CD4-positive, alpha-beta T cell (primary cell): Measurements from ENCODE around the gene LRIG1. TPM values are rescaled to one million over a fixed set of nuclear protein-coding genes. Genes with fewer than 3 reads are reported as not detected.

Experiments used
- ATAC-seq: fragments of 200-7000 bp; cut with Tn5 transposase; one replicate; pipeline ENCODE4 v1.10.0; 2022; ENCODE audit warnings: mild to moderate bottlenecking; ENCODE audit not compliant: poor library complexity
- CTCF ChIA-PET: fragments of 350-600 bp; sonication (Branson Sonifier 250); formaldehyde crosslinking; loops from one replicate; lab custom pipeline; 2021; ENCODE audit warnings: antibody characterized with exemption, inconsistent platforms; lab: Charles Lee
- POLR2A ChIA-PET: fragments of 350-600 bp; sonication (Branson Sonifier 250); formaldehyde crosslinking; loops from one replicate; lab custom pipeline; 2021; ENCODE audit warnings: antibody characterized with exemption, inconsistent platforms; lab: Charles Lee
- DNase-seq, 14 experiments: peaks; one replicate each; pipeline ENCODE4 v3.0.0-alpha.2; 2013 to 2020; ENCODE audit warnings: mixed read lengths in 2 of 14
- H3K27ac ChIP-seq, 2 donors: one replicate each; pipeline versions ENCODE4 v1.5.1 to v1.7.0; 2013; ENCODE audit warnings: low read length in 2 of 2, low read depth in 1 of 2, mild to moderate bottlenecking in 1 of 2
- H3K27me3 ChIP-seq, 2 experiments: 1 replicate in 1 of 2; 2 replicates in 1 of 2; pipeline versions ENCODE4 v1.6.1 to v1.7.0; 2013; ENCODE audit warnings: low read length in 2 of 2, control low read depth in 1 of 2, mild to moderate bottlenecking in 1 of 2, moderate library complexity in 1 of 2; ENCODE audit not compliant: insufficient read depth in 2 of 2, control insufficient read depth in 1 of 2
- H3K36me3 ChIP-seq: one replicate; pipeline ENCODE4 v1.6.1; 2013; ENCODE audit warnings: low read length, control low read depth; ENCODE audit not compliant: insufficient read depth
- H3K4me1 ChIP-seq: one replicate; pipeline ENCODE4 v1.6.1; 2013; ENCODE audit warnings: low read length, control low read depth; ENCODE audit not compliant: insufficient read depth
- H3K4me3 ChIP-seq: one replicate; pipeline ENCODE4 v1.5.1; 2013; ENCODE audit warnings: mild to moderate bottlenecking, low read length, moderate library complexity
- H3K9me3 ChIP-seq, 2 experiments: 1 replicate in 1 of 2; 2 replicates in 1 of 2; pipeline versions ENCODE4 v1.6.1 to v1.7.0; 2013; ENCODE audit warnings: low read length in 2 of 2, mild to moderate bottlenecking in 2 of 2, control low read depth in 1 of 2, moderate library complexity in 1 of 2; ENCODE audit not compliant: control insufficient read depth in 1 of 2, insufficient read depth in 1 of 2
- H3K27ac Mint-ChIP-seq: one replicate; pipeline ENCODE4 v1.8.0; 2020; ENCODE audit warnings: mixed read lengths
- H3K27me3 Mint-ChIP-seq: one replicate; pipeline ENCODE4 v1.8.0; 2021; ENCODE audit warnings: mixed read lengths
- H3K36me3 Mint-ChIP-seq: one replicate; pipeline ENCODE4 v1.8.0; 2021; ENCODE audit warnings: low read depth, mixed read lengths
- H3K4me1 Mint-ChIP-seq: one replicate; pipeline ENCODE4 v1.8.0; 2021; ENCODE audit warnings: low read depth, mixed read lengths
- H3K4me3 Mint-ChIP-seq: one replicate; pipeline ENCODE4 v1.8.0; 2020; ENCODE audit warnings: mild to moderate bottlenecking, mixed read lengths
- H3K9me3 Mint-ChIP-seq: one replicate; pipeline ENCODE4 v1.8.0; 2020; ENCODE audit warnings: mixed read lengths
- intact Hi-C, 2 experiments: fragments of 100-400 bp; cut with DNase I in 1 of 2; cut with micrococcal nuclease in 1 of 2; formaldehyde crosslinking; loops; one replicate each; pipeline versions ENCODE4 v1.15.1 to v1.9.0; 2023 to 2025; cut with DNase I, micrococcal nuclease
- total RNA-seq, 174 experiments: library from RNA in 2 of 174; stranded (reverse) in 2 of 174; gene quantifications; one replicate each; pipeline ENCODE4 v1.2.3 and lab custom pipeline; 2021 to 2026
- TF ChIP-seq, protein P1 (sequence below): fragments of 200-600 bp; IDR thresholded peaks from one replicate; pipeline ENCODE4 v1.8.0; 2022; ENCODE audit warnings: antibody characterized with exemption, mild to moderate bottlenecking

Gene LRIG1
- total RNA-seq, 2 experiments from 2014 or later: 30.1 to 33.1 TPM

DNA sequence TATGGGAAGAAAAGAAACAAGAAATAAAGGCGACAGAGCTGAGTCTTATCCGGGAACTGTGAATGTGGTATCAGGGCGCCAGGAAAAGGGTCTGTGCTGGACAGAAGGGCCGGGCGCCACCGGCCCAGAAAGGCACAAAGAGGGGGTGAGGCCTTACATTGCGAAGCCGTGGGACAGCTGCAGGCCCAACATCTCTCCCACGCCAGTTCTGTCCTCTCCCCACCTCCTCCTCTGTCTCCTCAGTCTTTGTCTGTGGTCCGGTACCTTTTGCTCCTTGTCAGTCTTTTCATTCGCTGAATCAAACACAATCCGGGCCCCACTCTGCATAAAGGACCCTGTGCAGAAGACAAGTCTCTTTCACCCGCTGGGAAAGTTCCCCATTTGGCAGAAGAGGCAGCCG is 81.8 kb downstream of the LRIG1 start:
- no peak for ATAC-seq
- ChIA-PET POLR2A (no interaction called here), CTCF (no interaction called here)
- Mint-ChIP-seq H3K27ac (no peak overlapping the region), H3K36me3 (peaks cover 81% of the 10 kb centered on the region), H3K4me3 (no peak overlapping the region), H3K4me1 (peaks cover 17% of the 10 kb centered on the region), H3K9me3 (peaks cover 12% of the 10 kb centered on the region), H3K27me3 (no peaks in the 10 kb centered on the region)
- Histone ChIP-seq H3K4me3 (no peak overlapping the region), H3K4me1 (no peaks in the 10 kb centered on the region), H3K36me3 (peaks cover 40% of the 10 kb centered on the region), H3K9me3 (peaks cover 9 to 15% of the 10 kb centered on the region in 2 experiments), H3K27me3 (no peaks in the 10 kb centered on the region), H3K27ac (no peak overlapping the region)
- DNase-seq: no peak
- TF ChIP-seq, protein P1, sequence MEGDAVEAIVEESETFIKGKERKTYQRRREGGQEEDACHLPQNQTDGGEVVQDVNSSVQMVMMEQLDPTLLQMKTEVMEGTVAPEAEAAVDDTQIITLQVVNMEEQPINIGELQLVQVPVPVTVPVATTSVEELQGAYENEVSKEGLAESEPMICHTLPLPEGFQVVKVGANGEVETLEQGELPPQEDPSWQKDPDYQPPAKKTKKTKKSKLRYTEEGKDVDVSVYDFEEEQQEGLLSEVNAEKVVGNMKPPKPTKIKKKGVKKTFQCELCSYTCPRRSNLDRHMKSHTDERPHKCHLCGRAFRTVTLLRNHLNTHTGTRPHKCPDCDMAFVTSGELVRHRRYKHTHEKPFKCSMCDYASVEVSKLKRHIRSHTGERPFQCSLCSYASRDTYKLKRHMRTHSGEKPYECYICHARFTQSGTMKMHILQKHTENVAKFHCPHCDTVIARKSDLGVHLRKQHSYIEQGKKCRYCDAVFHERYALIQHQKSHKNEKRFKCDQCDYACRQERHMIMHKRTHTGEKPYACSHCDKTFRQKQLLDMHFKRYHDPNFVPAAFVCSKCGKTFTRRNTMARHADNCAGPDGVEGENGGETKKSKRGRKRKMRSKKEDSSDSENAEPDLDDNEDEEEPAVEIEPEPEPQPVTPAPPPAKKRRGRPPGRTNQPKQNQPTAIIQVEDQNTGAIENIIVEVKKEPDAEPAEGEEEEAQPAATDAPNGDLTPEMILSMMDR: no peak
- intact Hi-C loops: no loop called here

DNA sequence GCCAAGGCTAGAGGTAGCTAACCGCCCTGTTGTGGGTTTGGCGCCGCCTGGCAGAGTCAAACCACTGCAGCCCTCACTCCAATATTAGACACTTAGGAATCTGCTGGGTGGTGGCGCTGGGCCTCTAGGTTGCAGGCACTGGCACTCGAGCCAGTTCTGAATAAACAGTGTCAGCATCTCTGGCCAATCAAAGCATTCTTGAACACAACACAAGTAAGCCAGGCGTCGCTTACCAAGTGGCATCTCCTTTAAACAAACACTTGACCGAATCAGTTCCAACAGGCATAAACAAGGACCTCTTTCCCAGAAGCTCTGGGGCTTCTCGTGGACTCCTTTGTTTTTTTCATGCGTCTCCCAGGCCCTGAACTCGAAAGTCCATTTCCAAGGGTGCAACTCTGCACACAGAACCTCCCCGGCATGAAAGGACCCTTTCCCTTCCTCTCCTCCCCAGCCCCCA is 82.3 kb downstream of the LRIG1 start:
- CTCF ChIA-PET: no interaction called here
- TF ChIP-seq, protein P1: no peak
- DNase-seq: no peak
- Histone ChIP-seq H3K4me3 (no peak overlapping the region), H3K27ac (no peak overlapping the region), H3K36me3 (peaks cover 41% of the 10 kb centered on the region), H3K9me3 (peaks cover 9 to 15% of the 10 kb centered on the region in 2 experiments), H3K27me3 (no peaks in the 10 kb centered on the region), H3K4me1 (no peaks in the 10 kb centered on the region)
- Mint-ChIP-seq H3K9me3 (peaks cover 12% of the 10 kb centered on the region), H3K36me3 (peaks cover 79% of the 10 kb centered on the region), H3K4me3 (no peak overlapping the region), H3K4me1 (peaks cover 17% of the 10 kb centered on the region), H3K27me3 (no peaks in the 10 kb centered on the region), H3K27ac (no peak overlapping the region)
- no peak for ATAC-seq
- intact Hi-C loops: no loop called here
- POLR2A ChIA-PET: no interaction called here

DNA sequence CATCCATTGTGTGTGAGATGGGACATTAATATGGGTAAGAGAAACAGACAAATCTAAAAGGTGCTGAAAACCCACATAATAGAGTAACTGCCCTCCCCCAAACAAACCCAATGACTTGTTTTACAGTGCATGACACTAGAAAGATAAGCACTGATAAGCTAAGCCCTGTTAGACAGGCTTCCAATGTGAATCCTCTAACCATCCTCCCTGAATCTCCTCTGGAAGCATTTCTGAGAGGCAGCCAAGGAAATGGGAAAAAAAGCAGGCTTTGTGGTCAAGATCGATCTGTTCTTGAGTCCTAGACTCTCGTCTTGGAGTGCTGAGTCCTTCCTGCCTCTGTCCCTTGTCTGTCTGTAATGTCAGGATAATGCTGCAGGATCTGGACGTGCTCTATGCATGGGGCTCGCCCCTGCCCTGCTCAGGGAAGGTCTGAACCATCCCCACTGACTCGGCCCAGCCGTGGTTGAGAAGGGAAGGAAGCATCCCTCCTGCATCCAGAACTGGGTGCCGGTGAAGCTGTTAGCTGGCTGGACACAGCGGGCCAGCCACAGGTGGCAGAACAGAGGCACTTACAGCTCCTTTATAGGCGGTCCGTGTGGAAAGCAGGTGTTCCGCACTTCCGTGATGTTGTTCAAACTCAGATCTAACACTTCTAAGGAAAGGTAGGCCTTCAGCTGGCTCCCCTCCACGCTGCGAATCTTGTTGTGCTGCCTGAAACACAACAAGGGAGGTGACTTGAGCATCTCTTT is 84.1 kb downstream of the LRIG1 start:
- TF ChIP-seq, protein P1: no peak
- Histone ChIP-seq H3K36me3 (peaks cover 56% of the 10 kb centered on the region), H3K9me3 (peaks cover 6% of the 10 kb centered on the region in 2 experiments), H3K27ac (no peak overlapping the region), H3K4me3 (no peak overlapping the region), H3K27me3 (no peaks in the 10 kb centered on the region), H3K4me1 (no peaks in the 10 kb centered on the region)
- POLR2A ChIA-PET: no interaction called here
- peaks cover 17% of the 10 kb centered on the region for H3K4me1 Mint-ChIP-seq
- peaks cover 82% of the 10 kb centered on the region for H3K36me3 Mint-ChIP-seq
- peaks cover 7% of the 10 kb centered on the region for H3K9me3 Mint-ChIP-seq
- no peaks in the 10 kb centered on the region for H3K27me3 Mint-ChIP-seq
- no peak for DNase-seq
- H3K27ac Mint-ChIP-seq: no peak overlapping the region
- intact Hi-C loops: no loop called here
- CTCF ChIA-PET: no interaction called here
- ATAC-seq: no peak
- H3K4me3 Mint-ChIP-seq: no peak overlapping the region
